NT2/D1 (cell line): ENCODE data around the gene LRRC26.

Experiments used
- DNase-seq: peaks from one replicate; pipeline ENCODE4 v3.0.0-alpha.2; 2011; ENCODE audit warnings: low read depth, low spot score
- H3K27me3 ChIP-seq: 2 replicates; pipeline ENCODE4 v1.6.0; 2011; ENCODE audit warnings: mild to moderate bottlenecking; ENCODE audit not compliant: insufficient read length, insufficient read depth
- H3K36me3 ChIP-seq: 2 replicates; pipeline ENCODE4 v1.6.1; 2011; ENCODE audit warnings: mild to moderate bottlenecking, low read length, mixed read lengths; ENCODE audit not compliant: insufficient read depth, insufficient read length
- H3K4me1 ChIP-seq: 2 replicates; pipeline ENCODE4 v1.5.1; 2011; ENCODE audit not compliant: insufficient read depth, insufficient read length
- H3K4me3 ChIP-seq: 2 replicates; pipeline ENCODE4 v1.5.1; 2011; ENCODE audit warnings: low read depth; ENCODE audit not compliant: insufficient read length
- H3K9ac ChIP-seq: 2 replicates; pipeline ENCODE4 v1.6.0; 2011; ENCODE audit warnings: low read depth; ENCODE audit not compliant: insufficient read length
- H3K9me3 ChIP-seq: 2 replicates; pipeline ENCODE4 v1.5.1; 2011; ENCODE audit warnings: mild to moderate bottlenecking, low read length; ENCODE audit not compliant: insufficient read depth
- SUZ12 ChIP-seq: IDR thresholded peaks from 2 replicates; pipeline ENCODE4 v1.6.1; 2011; ENCODE audit not compliant: insufficient read length, insufficient read depth; ENCODE audit errors: extremely low read depth
- YY1 ChIP-seq: IDR thresholded peaks from 2 replicates; pipeline ENCODE4 v1.6.1; 2011; ENCODE audit not compliant: insufficient read length, insufficient read depth
- ZNF274 ChIP-seq: IDR thresholded peaks from 2 replicates; pipeline ENCODE4 v1.6.1; 2011; ENCODE audit warnings: mild to moderate bottlenecking, low read depth, low read length

The LRRC26 gene

DNA sequence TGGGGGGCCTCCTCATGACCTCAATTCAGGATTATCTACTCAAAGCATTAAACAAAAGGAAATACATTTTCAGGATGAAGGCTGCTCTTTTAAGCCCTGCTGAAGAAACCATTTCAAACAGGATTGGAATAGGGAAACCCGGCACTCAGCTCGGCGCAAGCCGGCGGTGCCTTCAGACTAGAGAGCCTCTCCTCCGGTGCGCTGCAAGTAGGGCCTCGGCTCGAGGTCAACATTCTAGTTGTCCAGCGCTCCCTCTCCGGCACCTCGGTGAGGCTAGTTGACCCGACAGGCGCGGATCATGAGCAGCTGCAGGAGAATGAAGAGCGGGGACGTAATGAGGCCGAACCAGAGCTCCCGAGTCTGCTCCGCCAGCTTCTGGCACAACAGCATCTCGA, 34.9 kb upstream of the LRRC26 start:
- TF ChIP-seq ZNF274: no peak
- no peak for TF ChIP-seq YY1
- no peak for TF ChIP-seq SUZ12
- no peak for DNase-seq
- Histone ChIP-seq H3K9me3 (no peaks in the 10 kb centered on the region), H3K4me1 (peaks cover 17% of the 10 kb centered on the region), H3K9ac (peak overlapping the region; percentile 97), H3K27me3 (no peaks in the 10 kb centered on the region), H3K36me3 (peaks cover 45% of the 10 kb centered on the region), H3K4me3 (peak overlapping the region; percentile 99)

DNA sequence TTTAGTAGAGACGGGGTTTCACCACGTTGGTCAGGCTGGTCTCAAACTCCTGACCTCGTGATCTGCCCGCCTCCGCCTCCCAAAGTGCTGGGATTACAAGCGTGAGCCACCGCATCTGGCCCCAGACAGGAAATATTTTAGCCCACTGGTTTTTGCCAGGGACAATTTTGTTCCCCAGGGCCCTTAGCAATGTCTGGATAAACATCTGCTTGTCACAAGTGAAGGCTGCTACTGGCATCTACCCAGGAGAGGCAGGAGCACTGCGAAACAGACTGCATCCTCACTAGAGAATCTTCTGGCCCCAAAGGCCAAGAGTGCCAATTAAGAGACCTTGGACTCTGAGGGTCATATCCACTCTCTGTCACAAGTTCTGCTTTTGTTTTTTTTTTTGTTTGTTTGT, 33.1 kb upstream of the LRRC26 start:
- H3K4me1 ChIP-seq: peaks cover 26% of the 10 kb centered on the region
- DNase-seq: no peak
- no peaks in the 10 kb centered on the region for H3K27me3 ChIP-seq
- peaks cover 34% of the 10 kb centered on the region for H3K36me3 ChIP-seq
- H3K9me3 ChIP-seq: no peaks in the 10 kb centered on the region
- TF ChIP-seq YY1 (no peak), SUZ12 (no peak), ZNF274 (no peak)
- H3K4me3 ChIP-seq: no peak overlapping the region
- peak overlapping the region; percentile 53 for H3K9ac ChIP-seq

DNA sequence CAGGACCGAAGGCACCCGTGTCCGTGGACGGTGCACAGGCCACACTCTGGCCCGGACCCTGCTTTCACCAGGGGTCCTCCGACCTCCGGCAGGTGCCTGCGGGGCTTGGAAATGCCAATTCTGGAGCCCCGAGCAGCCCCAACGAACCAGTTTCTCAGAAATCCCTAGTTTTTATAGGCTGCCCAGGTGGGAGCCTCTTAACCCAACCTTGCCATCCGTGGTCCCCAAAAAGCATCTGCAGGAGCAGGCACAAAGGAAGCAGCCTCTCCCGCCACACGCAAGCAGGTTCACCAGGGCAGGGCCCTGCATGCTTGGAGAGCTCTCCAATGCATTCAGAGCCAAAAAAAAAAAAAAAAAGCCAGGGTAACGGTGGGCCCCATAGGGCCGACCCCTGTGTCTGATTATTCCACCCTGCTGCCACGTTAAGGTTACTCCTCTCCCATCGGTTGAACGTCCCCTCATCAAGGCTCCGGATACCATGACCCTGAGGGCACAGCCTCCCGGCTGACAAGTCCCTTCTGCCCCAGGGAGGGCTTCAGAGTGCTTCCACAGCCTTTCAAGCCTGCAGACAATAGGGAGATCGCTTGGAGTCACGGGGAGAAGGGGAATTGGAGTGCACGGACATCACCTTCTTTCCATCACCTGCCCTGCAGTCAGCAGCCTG, 31.5 kb upstream of the LRRC26 start:
- Histone ChIP-seq H3K4me1 (peaks cover 18% of the 10 kb centered on the region), H3K36me3 (peaks cover 30% of the 10 kb centered on the region), H3K27me3 (no peaks in the 10 kb centered on the region), H3K9me3 (no peaks in the 10 kb centered on the region), H3K9ac (peak overlapping the region; percentile 98), H3K4me3 (peak overlapping the region; percentile 80)
- DNase-seq: no peak
- no peak for TF ChIP-seq ZNF274
- no peak for TF ChIP-seq YY1
- no peak for TF ChIP-seq SUZ12

DNA sequence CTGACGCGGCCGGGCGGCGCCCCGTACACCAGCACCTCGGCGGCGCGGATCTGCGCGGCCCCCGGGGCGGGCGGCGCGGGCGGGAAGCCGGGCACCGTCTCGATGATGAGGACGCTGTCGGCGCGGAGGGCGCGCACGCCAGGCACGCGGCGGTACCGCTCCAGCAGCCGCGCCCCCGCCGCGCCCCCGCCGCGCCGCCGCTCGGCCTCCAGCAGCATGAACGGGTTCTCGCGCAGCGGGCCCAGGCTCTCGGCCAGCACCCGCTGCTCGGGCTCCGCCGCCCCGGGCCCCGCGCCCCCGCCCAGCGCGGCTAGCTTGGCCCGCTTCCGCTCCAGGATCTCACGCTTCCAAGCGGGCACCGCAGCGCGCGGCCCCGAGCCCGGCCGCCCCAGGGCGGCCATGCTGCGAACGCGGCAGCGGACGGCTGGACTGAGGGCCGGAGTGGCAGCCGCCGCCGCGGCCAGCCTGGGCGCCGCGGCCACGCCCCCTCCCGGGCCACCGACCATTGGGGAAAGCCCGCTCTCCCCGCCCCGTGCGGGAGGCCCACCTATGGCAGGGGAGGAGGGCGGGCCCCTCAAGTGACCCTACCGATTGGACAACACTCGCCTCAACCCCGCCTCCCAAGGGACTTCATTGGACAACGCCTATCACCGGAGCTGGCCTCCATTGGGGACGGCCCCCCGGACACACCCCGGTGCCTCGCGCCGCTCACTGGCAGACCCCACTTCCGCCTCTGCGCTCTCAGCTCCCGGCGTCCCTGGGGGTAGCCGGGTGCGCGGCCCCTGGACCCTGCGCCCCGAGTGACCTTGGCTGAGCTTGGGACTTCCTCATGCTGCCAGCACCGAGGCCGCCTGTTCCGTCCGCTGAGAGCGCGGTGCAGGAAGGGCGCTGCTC, 30.7 kb upstream of the LRRC26 start, which contains the start of gene TPRN:
TSS of gene TPRN (minus strand) at position 431 of the 894 bp plus-strand sequence. CDS start at position 401, 30 bp downstream.
- H3K4me3 ChIP-seq: peak within 1 kb of the TSS; percentile 80
- peaks cover 21% of the 10 kb centered on the region for H3K4me1 ChIP-seq
- no peak for TF ChIP-seq SUZ12
- no peak for TF ChIP-seq ZNF274
- no peak for TF ChIP-seq YY1
- DNase-seq: peak; percentile 99
- H3K9ac ChIP-seq: peak within 1 kb of the TSS; percentile 98
- no peaks in the 10 kb centered on the region for H3K9me3 ChIP-seq
- no peaks in the 10 kb centered on the region for H3K27me3 ChIP-seq
- H3K36me3 ChIP-seq: peaks cover 34% of the 10 kb centered on the region

DNA sequence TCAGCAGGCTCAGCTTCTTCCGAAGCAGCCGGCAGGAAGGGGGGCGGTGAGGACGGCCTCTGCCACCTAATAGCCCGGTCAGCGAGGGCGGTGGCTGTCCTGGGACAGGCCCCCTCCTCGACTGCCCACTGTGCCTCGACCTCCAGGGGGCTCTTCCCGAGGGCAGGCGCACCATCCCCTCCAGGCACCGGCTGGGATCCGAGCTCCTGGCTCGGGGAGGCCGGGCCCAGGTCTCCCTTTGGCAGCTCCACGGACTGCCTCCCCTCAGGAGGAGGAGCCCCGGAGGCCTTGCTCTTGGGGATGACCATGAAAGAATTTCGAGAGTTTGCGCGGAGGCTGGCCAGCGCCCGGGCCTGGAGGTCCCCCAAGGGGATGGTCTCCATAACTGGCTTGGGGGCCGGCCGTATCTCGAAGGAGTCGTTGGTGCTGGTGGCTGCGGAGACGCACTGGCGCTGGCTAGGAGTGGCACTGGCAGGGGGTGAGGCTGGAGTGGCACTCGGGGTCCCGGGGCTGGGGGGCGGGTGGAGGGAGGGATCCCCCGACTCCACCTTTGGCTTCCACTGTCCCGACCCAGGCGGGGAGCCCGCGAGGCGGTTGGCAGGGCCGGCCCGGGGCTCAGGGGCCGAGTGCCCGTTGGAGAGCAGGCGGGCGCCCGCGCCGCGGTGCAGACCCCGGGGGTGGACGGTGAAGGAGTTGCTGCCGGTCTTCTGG, 29.7 kb upstream of the LRRC26 start:
- no peak for TF ChIP-seq YY1
- TF ChIP-seq SUZ12: no peak
- no peak for TF ChIP-seq ZNF274
- Histone ChIP-seq H3K36me3 (peaks cover 40% of the 10 kb centered on the region), H3K9ac (peak overlapping the region; percentile 77), H3K4me1 (peaks cover 27% of the 10 kb centered on the region), H3K27me3 (no peaks in the 10 kb centered on the region), H3K4me3 (peak overlapping the region; percentile 37), H3K9me3 (no peaks in the 10 kb centered on the region)
- no peak for DNase-seq

DNA sequence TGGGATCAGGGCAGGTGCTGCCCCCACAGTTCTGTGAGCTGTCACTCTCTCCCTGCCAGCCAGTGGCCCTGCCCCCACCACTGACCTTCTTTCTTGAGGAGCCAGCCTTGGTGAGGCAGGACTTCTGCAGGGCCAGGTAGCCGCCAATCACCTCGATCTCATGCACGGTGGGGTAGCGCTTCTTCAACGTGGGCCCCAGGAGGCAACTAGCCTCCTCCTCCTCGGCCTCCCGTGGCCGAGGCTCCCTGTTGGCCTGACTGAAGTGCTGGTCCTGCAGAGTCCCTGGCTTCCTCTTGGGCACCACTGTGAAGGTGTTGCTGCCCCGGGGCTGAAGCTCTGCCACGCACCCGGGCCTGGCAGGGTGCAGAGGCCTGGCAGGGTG, 29.0 kb upstream of the LRRC26 start:
- peaks cover 31% of the 10 kb centered on the region for H3K4me1 ChIP-seq
- peaks cover 33% of the 10 kb centered on the region for H3K36me3 ChIP-seq
- peak overlapping the region; percentile 37 for H3K4me3 ChIP-seq
- peak overlapping the region; percentile 77 for H3K9ac ChIP-seq
- H3K9me3 ChIP-seq: no peaks in the 10 kb centered on the region
- DNase-seq: no peak
- no peaks in the 10 kb centered on the region for H3K27me3 ChIP-seq
- TF ChIP-seq ZNF274 (no peak), SUZ12 (no peak), YY1 (no peak)
